Fibroblast of lung (primary cell): ENCODE data around the gene GLUL. TPM values are rescaled to one million over a fixed set of nuclear protein-coding genes. Genes with fewer than 3 reads are reported as not detected.

Experiments
- DNase-seq, 2 donors: peaks; one replicate each; pipeline versions ENCODE4 v3.0.0 to v3.0.0-alpha.2; 2010; ENCODE audit warnings: low read depth in 2 of 2
- H2AFZ ChIP-seq: 2 replicates; pipeline ENCODE4 v1.5.1; 2012; ENCODE audit warnings: low read length, control low read depth, inconsistent platforms
- H3K27ac ChIP-seq: 2 replicates; pipeline ENCODE4 v1.5.1; 2011; ENCODE audit warnings: low read length, control low read depth; ENCODE audit not compliant: insufficient read depth
- H3K27me3 ChIP-seq: 2 replicates; pipeline ENCODE4 v1.5.1; 2011; ENCODE audit warnings: mild to moderate bottlenecking, low read length; ENCODE audit not compliant: control insufficient read depth, insufficient read depth
- H3K36me3 ChIP-seq: 2 replicates; pipeline ENCODE4 v1.5.1; 2011; ENCODE audit warnings: low read length; ENCODE audit not compliant: control insufficient read depth, insufficient read depth
- H3K4me1 ChIP-seq: 2 replicates; pipeline ENCODE4 v1.5.1; 2011; ENCODE audit warnings: low read length; ENCODE audit not compliant: control insufficient read depth, insufficient read depth; ENCODE audit errors: extremely low read depth
- H3K4me2 ChIP-seq: 2 replicates; pipeline ENCODE4 v1.5.1; 2011; ENCODE audit warnings: low read length, control low read depth; ENCODE audit not compliant: insufficient read depth; ENCODE audit errors: extremely low read depth
- H3K4me3 ChIP-seq, 4 experiments: fragments of 200-600 bp in 1 of 4; sonication (generic) in 1 of 4; replicated peaks in 1 of 4; 2 replicates each; pipeline ENCODE4 v1.5.1; 2011 to 2016; ENCODE audit warnings: low read length in 4 of 4, low read depth in 3 of 4, mild to moderate bottlenecking in 3 of 4, control low read depth in 2 of 4, inconsistent platforms in 1 of 4, mixed read lengths in 1 of 4; ENCODE audit not compliant: insufficient read depth in 1 of 4; ENCODE audit errors: control extremely low read depth in 1 of 4
- H3K79me2 ChIP-seq: 2 replicates; pipeline ENCODE4 v1.5.1; 2012; ENCODE audit warnings: mild to moderate bottlenecking, low read length, inconsistent platforms; ENCODE audit not compliant: control insufficient read depth, insufficient read depth
- H3K9ac ChIP-seq: 2 replicates; pipeline ENCODE4 v1.5.1; 2011; ENCODE audit warnings: mild to moderate bottlenecking, low read length, control low read depth; ENCODE audit not compliant: insufficient read depth
- H3K9me3 ChIP-seq: 2 replicates; pipeline ENCODE4 v1.5.1; 2012; ENCODE audit warnings: low read depth, low read length; ENCODE audit not compliant: control insufficient read depth, insufficient read depth
- H4K20me1 ChIP-seq: 2 replicates; pipeline ENCODE4 v1.5.1; 2011; ENCODE audit warnings: low read length; ENCODE audit not compliant: control insufficient read depth, insufficient read depth; ENCODE audit errors: extremely low read depth
- EZH2 ChIP-seq: IDR thresholded peaks from 2 replicates; pipeline ENCODE4 v1.5.1; 2012; ENCODE audit warnings: low read length, control low read depth, mild to moderate bottlenecking; ENCODE audit errors: missing control alignments
- polyA plus RNA-seq, 2 donors: library from polyadenylated mRNA; depleted of rRNA in 1 of 2; stranded (reverse) in 1 of 2; unstranded in 1 of 2; fragments of >200 nt; gene quantifications; 2 replicates each; pipeline ENCODE4 v1.2.1, GENCODE V29; 2011 to 2012; ENCODE audit warnings: missing spikeins in 1 of 2
- total RNA-seq: library from RNA; depleted of rRNA; stranded (reverse); fragments of >200 nt; gene quantifications from 2 replicates; pipeline ENCODE4 v1.2.1, GENCODE V29; 2014
- TF ChIP-seq, protein P1 (sequence below), 2 donors: IDR thresholded peaks in 1 of 2; conservative IDR thresholded peaks in 1 of 2; 1 replicate in 1 of 2; 2 replicates in 1 of 2; pipeline ENCODE4 v1.5.1; 2011 to 2012; ENCODE audit warnings: low read length in 2 of 2, control low read depth in 1 of 2, inconsistent platforms in 1 of 2, low read depth in 1 of 2, mild to moderate bottlenecking in 1 of 2

The GLUL gene
- total and polyA plus RNA-seq, 2 donors (not counting 1 experiment from before 2014, with no cell fraction given) = 187 to 523 TPM

DNA sequence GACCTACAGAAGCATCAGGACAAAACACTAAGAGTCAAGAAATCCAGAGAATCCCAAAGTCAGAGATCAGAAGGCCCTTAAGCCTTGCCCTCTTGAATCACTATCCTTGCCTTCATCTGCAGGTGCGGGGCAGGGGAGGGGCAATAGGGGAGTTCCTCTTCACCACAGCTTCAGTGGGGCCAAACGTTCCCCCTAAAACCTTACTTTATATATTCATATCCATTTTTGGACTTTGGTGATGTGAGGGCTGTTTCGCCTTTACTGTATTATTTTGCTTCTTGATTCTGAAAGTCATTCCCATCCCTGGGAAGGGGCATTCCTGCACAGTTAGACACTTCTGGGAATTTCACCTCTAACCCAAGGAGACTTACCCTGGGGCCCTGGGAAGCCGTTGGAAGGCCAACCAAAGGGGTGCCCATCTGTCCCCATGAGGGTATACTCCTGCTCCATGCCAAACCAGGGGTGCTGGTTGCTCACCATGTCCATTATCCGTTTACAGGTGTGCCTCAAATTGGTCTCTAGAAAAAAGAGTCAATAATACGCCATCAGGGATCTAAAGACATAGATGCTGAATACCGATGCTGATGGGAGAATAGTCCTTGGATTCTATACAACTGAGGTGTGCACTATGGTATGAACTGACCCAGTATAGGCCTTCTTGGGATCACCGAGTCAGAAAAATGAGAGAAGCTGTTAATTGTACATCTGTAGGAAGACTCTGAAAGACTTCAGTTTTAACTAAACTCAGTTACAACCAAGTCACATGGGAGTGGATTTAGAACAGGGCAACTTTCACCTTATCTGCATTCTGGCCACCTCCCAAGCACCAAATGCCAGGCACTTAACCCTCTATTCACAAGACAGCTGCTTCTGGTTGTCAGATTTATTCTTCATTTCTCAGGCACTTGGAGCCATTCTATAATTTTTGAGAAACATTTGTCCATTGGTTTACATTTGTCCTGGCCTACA is 5.4 kb downstream of the GLUL start:
- peaks cover 25% of the 10 kb centered on the region for H3K36me3 ChIP-seq
- no peaks in the 10 kb centered on the region for H3K9me3 ChIP-seq
- no peak overlapping the region for H3K9ac ChIP-seq
- H2AFZ ChIP-seq = no peak overlapping the region
- peaks cover 5% of the 10 kb centered on the region for H4K20me1 ChIP-seq
- H3K79me2 ChIP-seq = peaks cover 36% of the 10 kb centered on the region
- no peak overlapping the region for H3K4me2 ChIP-seq
- DNase-seq = no peak
- H3K27ac ChIP-seq = no peak overlapping the region
- TF ChIP-seq EZH2 = no peak
- TF ChIP-seq, protein P1, sequence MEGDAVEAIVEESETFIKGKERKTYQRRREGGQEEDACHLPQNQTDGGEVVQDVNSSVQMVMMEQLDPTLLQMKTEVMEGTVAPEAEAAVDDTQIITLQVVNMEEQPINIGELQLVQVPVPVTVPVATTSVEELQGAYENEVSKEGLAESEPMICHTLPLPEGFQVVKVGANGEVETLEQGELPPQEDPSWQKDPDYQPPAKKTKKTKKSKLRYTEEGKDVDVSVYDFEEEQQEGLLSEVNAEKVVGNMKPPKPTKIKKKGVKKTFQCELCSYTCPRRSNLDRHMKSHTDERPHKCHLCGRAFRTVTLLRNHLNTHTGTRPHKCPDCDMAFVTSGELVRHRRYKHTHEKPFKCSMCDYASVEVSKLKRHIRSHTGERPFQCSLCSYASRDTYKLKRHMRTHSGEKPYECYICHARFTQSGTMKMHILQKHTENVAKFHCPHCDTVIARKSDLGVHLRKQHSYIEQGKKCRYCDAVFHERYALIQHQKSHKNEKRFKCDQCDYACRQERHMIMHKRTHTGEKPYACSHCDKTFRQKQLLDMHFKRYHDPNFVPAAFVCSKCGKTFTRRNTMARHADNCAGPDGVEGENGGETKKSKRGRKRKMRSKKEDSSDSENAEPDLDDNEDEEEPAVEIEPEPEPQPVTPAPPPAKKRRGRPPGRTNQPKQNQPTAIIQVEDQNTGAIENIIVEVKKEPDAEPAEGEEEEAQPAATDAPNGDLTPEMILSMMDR (conservative IDR thresholded peaks at IDR 0.05 in 1 of 2, IDR thresholded peaks at IDR 0.05 in 1 of 2; ENCODE audit: low read depth in 1 of 2, low read length in 2 of 2) = no peak
- no peak overlapping the region for H3K4me3 ChIP-seq
- no peaks in the 10 kb centered on the region for H3K4me1 ChIP-seq
- H3K27me3 ChIP-seq = no peaks in the 10 kb centered on the region

DNA sequence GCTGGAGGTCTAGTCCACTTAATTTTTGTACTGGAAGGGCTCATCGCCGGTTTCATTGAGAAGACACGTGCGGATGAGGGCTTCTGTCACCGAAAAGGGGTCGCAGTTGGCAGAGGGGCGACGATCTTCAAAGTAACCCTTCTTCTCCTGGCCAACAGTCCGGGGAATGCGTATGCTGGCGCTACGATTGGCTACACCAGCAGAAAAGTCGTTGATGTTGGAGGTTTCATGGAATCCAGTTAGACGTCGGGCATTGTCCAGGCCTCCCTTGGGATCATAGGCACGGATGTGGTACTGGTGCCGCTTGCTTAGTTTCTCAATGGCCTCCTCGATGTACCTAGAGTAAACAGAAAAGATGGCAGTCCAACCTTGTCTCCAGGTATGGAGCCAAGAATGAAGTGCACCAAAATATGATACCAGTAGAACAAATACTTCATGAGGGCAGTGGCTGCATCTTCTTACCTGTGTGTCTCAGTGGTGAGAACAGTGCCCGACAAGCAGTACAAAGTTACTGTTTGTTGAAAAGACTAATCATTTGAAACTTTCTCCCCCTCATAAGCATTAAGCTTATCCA is 7.1 kb downstream of the GLUL start:
- H3K9me3 ChIP-seq = no peaks in the 10 kb centered on the region
- TF ChIP-seq EZH2 = no peak
- TF ChIP-seq, protein P1 (conservative IDR thresholded peaks at IDR 0.05 in 1 of 2, IDR thresholded peaks at IDR 0.05 in 1 of 2; ENCODE audit: low read depth in 1 of 2, low read length in 2 of 2) = no peak
- no peak overlapping the region for H2AFZ ChIP-seq
- H3K4me2 ChIP-seq = no peak overlapping the region
- H4K20me1 ChIP-seq = peaks cover 5% of the 10 kb centered on the region
- H3K79me2 ChIP-seq = peaks cover 19% of the 10 kb centered on the region
- no peak for DNase-seq
- H3K36me3 ChIP-seq = peaks cover 25% of the 10 kb centered on the region
- H3K4me1 ChIP-seq = no peaks in the 10 kb centered on the region
- H3K4me3 ChIP-seq = no peak overlapping the region
- H3K27me3 ChIP-seq = no peaks in the 10 kb centered on the region
- no peak overlapping the region for H3K27ac ChIP-seq
- no peak overlapping the region for H3K9ac ChIP-seq

DNA sequence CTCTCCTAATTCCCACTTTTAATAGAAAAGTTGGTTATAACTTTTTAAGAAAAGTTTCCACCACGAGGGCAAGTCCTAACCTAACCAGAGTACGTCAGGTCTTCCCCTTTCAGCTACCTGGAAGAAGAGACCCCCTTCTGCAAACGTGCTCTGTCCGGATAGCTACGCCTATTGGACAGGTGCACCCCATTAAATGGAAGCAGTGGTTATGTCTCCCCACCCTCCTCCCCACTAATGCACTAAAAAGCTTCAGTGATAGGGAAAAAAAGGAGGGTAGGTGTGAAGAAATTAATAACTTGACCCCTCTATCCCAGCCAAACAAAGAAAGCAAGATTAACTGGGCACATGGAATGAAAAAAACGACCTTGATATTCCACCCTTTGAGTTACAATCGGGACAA is 7.7 kb downstream of the GLUL start:
- H4K20me1 ChIP-seq = peaks cover 1% of the 10 kb centered on the region
- H3K4me3 ChIP-seq = no peak overlapping the region
- no peak overlapping the region for H3K9ac ChIP-seq
- H3K79me2 ChIP-seq = peaks cover 14% of the 10 kb centered on the region
- no peaks in the 10 kb centered on the region for H3K27me3 ChIP-seq
- peaks cover 25% of the 10 kb centered on the region for H3K36me3 ChIP-seq
- no peaks in the 10 kb centered on the region for H3K9me3 ChIP-seq
- no peaks in the 10 kb centered on the region for H3K4me1 ChIP-seq
- TF ChIP-seq, protein P1 (conservative IDR thresholded peaks at IDR 0.05 in 1 of 2, IDR thresholded peaks at IDR 0.05 in 1 of 2; ENCODE audit: low read depth in 1 of 2, low read length in 2 of 2) = no peak
- TF ChIP-seq EZH2 = no peak
- no peak overlapping the region for H3K4me2 ChIP-seq
- H2AFZ ChIP-seq = no peak overlapping the region
- DNase-seq = no peak
- no peak overlapping the region for H3K27ac ChIP-seq
